Neuron (in vitro differentiated cells): ENCODE data around the gene ABCA10.
"Not testable (repeated sequence)": the region's sequence is repeated elsewhere in the genome, so short reads cannot be mapped to it uniquely, and the experiment has no call there.

ENCODE experiments used
- H2AFZ ChIP-seq: one replicate; pipeline ENCODE4 v1.6.1; 2013; ENCODE audit warnings: low read depth, mild to moderate bottlenecking, inconsistent platforms, low read length, moderate library complexity
- H3K27me3 ChIP-seq: one replicate; pipeline ENCODE4 v1.6.1; 2013; ENCODE audit warnings: low read length; ENCODE audit not compliant: insufficient read depth
- H3K36me3 ChIP-seq: one replicate; pipeline ENCODE4 v1.6.1; 2013; ENCODE audit warnings: low read length; ENCODE audit not compliant: insufficient read depth
- H3K4me1 ChIP-seq: one replicate; pipeline ENCODE4 v1.6.1; 2013; ENCODE audit warnings: low read length; ENCODE audit not compliant: insufficient read depth
- H3K4me3 ChIP-seq: 2 replicates; pipeline ENCODE4 v1.5.1; 2013; ENCODE audit warnings: mild to moderate bottlenecking, low read length, moderate library complexity
- H3K9me3 ChIP-seq: one replicate; pipeline ENCODE4 v1.6.1; 2013; ENCODE audit warnings: low read length

ABCA10 gene

GRCh38 chr17:69218986-69219385 is 9.6 kb downstream of the ABCA10 start:
- no peak overlapping the region for H2AFZ ChIP-seq
- no peak overlapping the region for H3K4me3 ChIP-seq
- no peaks in the 10 kb centered on the region for H3K4me1 ChIP-seq
- H3K36me3 ChIP-seq, result no peaks in the 10 kb centered on the region
- no peaks in the 10 kb centered on the region for H3K27me3 ChIP-seq
- no peaks in the 10 kb centered on the region for H3K9me3 ChIP-seq

DNA sequence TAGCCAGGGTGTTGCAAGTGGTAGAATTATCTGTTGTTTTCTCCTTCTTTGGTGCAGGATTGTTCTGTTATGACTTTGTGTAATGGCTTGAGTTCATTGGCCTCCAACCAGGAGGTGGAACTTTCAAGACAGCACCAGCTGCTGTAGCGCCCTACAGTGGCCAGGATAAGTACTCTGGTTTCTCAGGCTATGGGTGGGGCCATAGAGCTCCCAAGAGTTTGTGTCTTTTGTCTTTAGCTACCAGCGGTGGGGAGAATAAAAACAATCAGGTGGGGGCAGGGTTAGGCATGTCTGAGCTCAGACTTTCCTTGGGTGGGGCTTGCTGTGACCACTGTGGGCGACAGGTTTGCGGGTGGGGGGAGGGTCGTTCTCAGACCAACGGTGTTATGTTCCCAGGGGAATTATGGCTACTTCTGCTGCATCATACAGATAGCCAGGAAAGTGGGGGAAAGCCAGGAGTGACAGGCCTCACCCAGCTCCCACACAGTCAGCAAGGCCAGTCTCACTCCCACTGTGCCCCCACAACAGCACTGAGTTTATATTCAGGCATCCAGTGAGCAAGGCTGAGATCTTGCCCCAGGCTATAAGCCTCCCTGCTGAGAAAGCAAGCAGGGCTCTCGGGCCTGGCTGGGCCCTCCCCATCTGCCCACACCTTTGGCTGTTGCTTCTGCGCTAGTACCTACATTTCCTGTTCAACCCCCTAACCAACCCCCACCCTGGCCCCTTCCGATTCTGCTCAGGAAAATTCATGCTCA is 15.4 kb downstream of the ABCA10 start:
- no peaks in the 10 kb centered on the region for H3K27me3 ChIP-seq
- H2AFZ ChIP-seq, result no peak overlapping the region
- no peaks in the 10 kb centered on the region for H3K36me3 ChIP-seq
- no peaks in the 10 kb centered on the region for H3K9me3 ChIP-seq
- H3K4me3 ChIP-seq, result no peak overlapping the region
- no peaks in the 10 kb centered on the region for H3K4me1 ChIP-seq

DNA sequence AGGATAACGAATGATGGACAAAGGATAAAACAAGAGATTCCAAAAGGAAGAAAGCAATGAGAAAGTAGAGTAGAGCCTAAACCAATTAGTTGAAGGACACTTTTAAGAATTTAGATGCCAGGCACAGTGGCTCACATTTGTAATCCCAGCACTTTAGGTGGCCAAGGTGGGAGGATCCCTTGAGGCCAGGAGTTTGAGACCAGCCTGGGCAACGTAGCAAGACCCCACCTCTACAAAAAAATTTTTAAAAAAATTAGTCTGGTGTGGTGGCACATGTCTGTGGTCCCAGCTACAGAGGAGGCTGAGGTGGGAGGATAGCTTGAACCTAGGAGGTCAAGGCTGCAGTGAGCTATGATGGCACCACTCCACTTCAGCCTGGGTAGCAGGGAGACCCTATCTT is 20.0 kb downstream of the ABCA10 start:
- Histone ChIP-seq H3K9me3 (no peaks in the 10 kb centered on the region), H3K36me3 (no peaks in the 10 kb centered on the region), H3K27me3 (no peaks in the 10 kb centered on the region)

DNA sequence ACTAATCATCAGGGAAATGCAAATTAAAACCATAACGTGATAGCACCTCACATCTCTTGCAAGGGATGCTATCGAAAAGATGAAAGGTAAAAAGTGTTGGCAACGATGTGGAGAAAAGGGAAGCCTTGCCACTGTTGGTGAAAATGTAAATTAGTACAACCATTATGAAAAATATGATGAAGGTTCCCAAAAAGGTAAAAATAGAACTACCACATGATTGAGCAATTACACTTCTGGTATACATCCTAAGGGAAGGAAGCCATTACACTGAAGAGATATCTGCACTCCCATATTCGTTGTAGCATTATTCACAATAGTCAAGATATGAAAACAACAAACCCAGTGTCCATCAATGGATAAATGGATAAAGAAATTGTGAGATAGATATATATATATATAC is 21.5 kb downstream of the ABCA10 start:
- H2AFZ ChIP-seq, result no peak overlapping the region
- no peaks in the 10 kb centered on the region for H3K27me3 ChIP-seq
- H3K4me1 ChIP-seq, result no peaks in the 10 kb centered on the region
- no peaks in the 10 kb centered on the region for H3K9me3 ChIP-seq
- no peak overlapping the region for H3K4me3 ChIP-seq
- H3K36me3 ChIP-seq, result no peaks in the 10 kb centered on the region

More for the DNA sequence above, 20.0 kb downstream of the ABCA10 start:
- no peak overlapping the region for H3K4me3 ChIP-seq
- no peak overlapping the region for H2AFZ ChIP-seq
- H3K4me1 ChIP-seq, result no peaks in the 10 kb centered on the region

DNA sequence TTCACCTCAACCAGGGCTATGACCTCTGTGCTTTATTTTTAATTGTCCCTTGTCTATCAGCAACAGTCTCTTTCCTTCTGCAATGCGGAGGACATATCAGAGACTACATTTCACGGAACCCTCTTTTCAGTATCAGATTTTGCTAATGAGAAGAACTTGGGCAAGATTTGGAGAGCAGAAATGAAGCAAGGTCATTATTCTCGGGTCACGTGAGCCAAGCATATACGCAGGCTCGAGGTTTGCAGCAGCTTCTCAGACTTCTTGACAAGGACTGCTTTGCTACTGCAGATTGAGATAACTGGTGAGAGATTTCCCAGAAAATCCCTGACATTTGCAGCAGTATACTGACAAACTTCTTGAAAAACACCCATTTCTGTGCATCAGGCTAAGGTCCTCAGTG is 30.4 kb downstream of the ABCA10 start:
- H3K9me3 ChIP-seq, result no peaks in the 10 kb centered on the region
- H3K36me3 ChIP-seq, result no peaks in the 10 kb centered on the region
- no peaks in the 10 kb centered on the region for H3K4me1 ChIP-seq
- H2AFZ ChIP-seq, result no peak overlapping the region
- H3K4me3 ChIP-seq, result no peak overlapping the region
- H3K27me3 ChIP-seq, result no peaks in the 10 kb centered on the region

GRCh38 chr17:69196105-69196653 is 32.4 kb downstream of the ABCA10 start:
- not testable (repeated sequence) for H2AFZ ChIP-seq, H3K4me1 ChIP-seq, H3K9me3 ChIP-seq, H3K4me3 ChIP-seq, H3K27me3 ChIP-seq, H3K36me3 ChIP-seq

- H3K9me3 ChIP-seq, result no peaks in the 10 kb centered on the region
- H2AFZ ChIP-seq, result no peak overlapping the region
- no peak overlapping the region for H3K4me3 ChIP-seq
- H3K36me3 ChIP-seq, result no peaks in the 10 kb centered on the region
- peaks cover 6% of the 10 kb centered on the region for H3K4me1 ChIP-seq
- H3K27me3 ChIP-seq, result no peaks in the 10 kb centered on the region
These were observed 35.9 kb downstream of the ABCA10 start for GRCh38 chr17:69192754-69193153.

GRCh38 chr17:69188796-69189195 is 39.8 kb downstream of the ABCA10 start:
- no peaks in the 10 kb centered on the region for H3K36me3 ChIP-seq
- H3K4me1 ChIP-seq, result peaks cover 14% of the 10 kb centered on the region
- H3K27me3 ChIP-seq, result no peaks in the 10 kb centered on the region
- no peak overlapping the region for H2AFZ ChIP-seq
- H3K9me3 ChIP-seq, result no peaks in the 10 kb centered on the region
- H3K4me3 ChIP-seq, result no peak overlapping the region

DNA sequence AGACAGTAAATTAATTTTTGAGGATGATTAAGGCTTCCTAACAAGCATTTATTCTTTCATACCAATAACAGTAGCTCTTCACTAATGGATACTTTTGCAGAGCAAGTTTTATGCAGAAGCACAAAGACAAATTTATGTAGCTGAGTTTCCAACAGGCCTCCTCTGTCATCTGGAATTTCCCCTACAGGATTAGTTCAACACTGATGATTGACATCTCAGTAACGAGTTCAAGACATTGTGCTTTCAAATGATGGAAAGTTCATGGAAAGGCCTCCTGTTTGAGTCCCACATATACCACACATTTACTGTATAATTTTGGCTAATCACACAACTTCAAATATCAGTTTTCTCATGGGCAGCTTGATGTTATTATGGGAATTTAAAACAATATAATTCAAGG is 40.6 kb downstream of the ABCA10 start:
- H3K4me1 ChIP-seq, result peaks cover 14% of the 10 kb centered on the region
- H3K36me3 ChIP-seq, result no peaks in the 10 kb centered on the region
- no peaks in the 10 kb centered on the region for H3K27me3 ChIP-seq
- no peak overlapping the region for H3K4me3 ChIP-seq
- no peaks in the 10 kb centered on the region for H3K9me3 ChIP-seq
- no peak overlapping the region for H2AFZ ChIP-seq

DNA sequence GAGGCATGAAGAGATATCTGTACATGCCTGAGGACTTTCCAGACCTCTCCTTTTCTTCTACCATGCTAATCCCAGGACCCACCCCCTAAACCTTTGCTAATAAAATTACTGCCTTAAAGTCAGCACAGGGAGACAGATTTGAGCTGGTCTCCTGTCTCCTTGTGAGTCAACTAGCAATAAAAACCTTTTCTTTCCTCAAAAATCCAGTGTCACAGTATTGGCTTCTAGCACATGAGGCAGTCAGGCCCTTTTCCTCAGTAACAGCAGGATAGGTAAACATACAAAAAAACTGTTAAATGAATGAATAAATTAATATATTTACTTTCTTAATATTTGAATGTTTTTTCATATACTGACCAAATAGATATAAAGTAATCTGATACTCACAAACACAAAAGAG is 41.3 kb downstream of the ABCA10 start:
- no peak overlapping the region for H2AFZ ChIP-seq
- H3K27me3 ChIP-seq, result no peaks in the 10 kb centered on the region

DNA sequence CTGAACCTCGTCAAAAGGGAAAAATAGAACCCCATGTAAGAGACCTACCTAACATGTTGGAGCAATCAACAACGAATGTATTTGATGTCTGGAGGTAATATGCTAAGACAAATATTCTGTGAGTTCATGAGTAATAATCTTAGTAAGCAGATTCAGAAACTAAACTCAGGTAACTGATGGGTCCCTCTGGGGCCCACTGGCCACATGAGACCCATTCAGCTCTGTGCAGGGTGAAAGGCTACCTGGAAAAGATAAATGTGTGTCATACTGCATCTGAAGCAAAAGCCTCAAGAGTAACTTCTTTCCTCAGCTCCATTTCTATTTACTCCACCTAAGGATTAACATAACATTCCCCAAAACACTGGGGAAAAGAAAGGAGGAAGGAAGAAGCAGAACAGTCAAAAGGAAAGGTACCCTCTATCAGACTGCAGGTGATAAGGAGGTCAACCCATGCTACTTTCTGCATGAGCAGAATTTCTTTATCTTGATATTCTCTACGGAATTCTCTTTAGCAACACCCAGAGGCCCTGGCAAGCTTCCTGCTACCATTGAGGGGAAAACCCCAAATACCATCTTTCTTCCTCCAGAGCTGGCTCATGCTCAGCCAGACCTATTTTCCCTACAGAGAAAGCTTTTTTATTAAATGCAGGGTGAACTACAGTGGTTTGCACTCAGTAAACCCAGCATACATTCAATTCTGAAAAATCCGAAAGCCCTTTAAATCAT is 49.2 kb downstream of the ABCA10 start:
- Histone ChIP-seq H3K36me3 (no peaks in the 10 kb centered on the region), H3K9me3 (no peaks in the 10 kb centered on the region), H3K4me1 (no peaks in the 10 kb centered on the region), H2AFZ (no peak overlapping the region), H3K27me3 (no peaks in the 10 kb centered on the region), H3K4me3 (no peak overlapping the region)

More for the DNA sequence above, 41.3 kb downstream of the ABCA10 start:
- Histone ChIP-seq H3K4me1 (peaks cover 14% of the 10 kb centered on the region), H3K4me3 (no peak overlapping the region), H3K9me3 (no peaks in the 10 kb centered on the region), H3K36me3 (no peaks in the 10 kb centered on the region)

GRCh38 chr17:69176457-69176795 is 52.2 kb downstream of the ABCA10 start:
- Histone ChIP-seq H3K4me3 (no peak overlapping the region), H2AFZ (no peak overlapping the region), H3K9me3 (no peaks in the 10 kb centered on the region), H3K27me3 (no peaks in the 10 kb centered on the region), H3K4me1 (no peaks in the 10 kb centered on the region), H3K36me3 (no peaks in the 10 kb centered on the region)

DNA sequence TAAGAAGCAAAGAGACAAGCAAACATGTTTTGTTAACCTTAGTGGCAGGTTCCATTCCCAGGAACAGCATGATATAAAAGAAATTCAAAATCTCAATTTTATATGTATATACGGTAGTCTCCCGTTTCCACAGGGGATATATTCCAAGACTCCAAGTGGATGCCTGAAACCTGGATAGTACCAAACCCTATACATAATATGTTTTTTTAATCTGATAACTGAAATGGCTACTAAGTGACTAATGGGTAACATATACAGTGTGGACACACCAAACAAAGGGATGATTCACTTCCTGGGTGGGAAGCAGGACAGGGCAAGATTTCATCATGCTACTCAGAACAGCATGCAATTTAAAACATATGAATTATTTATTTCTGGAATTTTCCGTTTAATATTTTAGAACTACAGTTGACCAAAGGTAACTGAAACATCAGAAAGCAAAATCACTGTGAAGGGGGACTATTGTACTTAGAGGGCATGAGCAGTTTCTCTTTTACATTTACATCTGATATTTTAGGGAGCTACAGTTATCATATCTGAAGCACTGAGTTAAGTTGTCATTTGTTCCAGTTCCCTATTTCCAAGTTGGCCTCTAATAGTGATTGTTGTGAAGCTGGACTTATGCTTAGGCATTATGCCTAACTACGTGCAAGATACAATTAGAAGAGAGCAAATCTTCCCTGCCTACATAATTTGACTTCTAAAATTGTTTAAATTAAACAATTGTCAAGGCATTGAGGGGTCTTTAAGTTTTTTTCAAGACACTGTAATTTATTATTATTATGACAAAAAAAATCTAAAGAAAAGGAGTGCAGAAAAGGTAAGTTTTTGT is 52.8 kb downstream of the ABCA10 start:
- Histone ChIP-seq H3K4me1 (no peaks in the 10 kb centered on the region), H2AFZ (no peak overlapping the region), H3K4me3 (no peak overlapping the region), H3K27me3 (no peaks in the 10 kb centered on the region), H3K9me3 (no peaks in the 10 kb centered on the region), H3K36me3 (no peaks in the 10 kb centered on the region)
